ENCODE measurements around the gene CD244.

Gene CD244

DNA sequence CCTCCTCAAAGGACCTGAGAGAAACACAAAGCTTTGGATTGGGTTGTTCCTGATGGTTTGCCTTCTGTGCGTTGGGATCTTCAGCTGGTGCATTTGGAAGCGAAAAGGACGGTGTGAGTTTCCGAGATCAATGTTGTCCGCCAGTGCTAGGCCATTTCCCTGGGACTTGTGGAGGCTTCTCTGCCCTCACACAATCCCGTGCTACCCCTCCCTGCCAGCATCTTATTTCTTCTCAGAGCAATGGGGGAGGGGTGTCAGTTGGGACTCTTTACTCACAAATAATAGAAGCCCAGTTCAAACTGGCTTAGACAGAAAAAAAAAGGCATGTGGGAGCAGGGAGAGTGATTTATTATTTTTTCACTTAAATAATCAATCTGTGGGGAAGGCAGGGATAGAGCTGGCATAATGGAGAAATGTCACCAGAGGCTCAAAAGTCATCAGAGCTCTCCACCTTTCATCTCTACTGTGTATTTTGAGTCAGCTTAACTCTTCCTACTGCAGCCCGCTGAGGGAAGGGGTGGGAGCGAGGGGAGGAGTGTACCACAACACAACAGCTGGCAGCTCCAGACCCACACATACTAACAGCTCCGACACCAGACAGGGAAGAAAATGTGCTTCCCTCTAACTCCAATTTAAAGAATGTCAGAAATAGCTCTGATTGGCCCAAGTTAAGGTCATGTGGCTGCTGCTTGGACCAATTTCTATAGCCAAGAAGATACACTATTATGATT is 44.3 kb downstream of the CD244 start:
- TF ChIP-seq, protein P1, sequence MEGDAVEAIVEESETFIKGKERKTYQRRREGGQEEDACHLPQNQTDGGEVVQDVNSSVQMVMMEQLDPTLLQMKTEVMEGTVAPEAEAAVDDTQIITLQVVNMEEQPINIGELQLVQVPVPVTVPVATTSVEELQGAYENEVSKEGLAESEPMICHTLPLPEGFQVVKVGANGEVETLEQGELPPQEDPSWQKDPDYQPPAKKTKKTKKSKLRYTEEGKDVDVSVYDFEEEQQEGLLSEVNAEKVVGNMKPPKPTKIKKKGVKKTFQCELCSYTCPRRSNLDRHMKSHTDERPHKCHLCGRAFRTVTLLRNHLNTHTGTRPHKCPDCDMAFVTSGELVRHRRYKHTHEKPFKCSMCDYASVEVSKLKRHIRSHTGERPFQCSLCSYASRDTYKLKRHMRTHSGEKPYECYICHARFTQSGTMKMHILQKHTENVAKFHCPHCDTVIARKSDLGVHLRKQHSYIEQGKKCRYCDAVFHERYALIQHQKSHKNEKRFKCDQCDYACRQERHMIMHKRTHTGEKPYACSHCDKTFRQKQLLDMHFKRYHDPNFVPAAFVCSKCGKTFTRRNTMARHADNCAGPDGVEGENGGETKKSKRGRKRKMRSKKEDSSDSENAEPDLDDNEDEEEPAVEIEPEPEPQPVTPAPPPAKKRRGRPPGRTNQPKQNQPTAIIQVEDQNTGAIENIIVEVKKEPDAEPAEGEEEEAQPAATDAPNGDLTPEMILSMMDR (IDR thresholded peaks at IDR 0.05; ENCODE audit: extremely low read depth, missing control alignments) = no peak
- DNase-seq (ENCODE audit: low spot score) = no peak

DNA sequence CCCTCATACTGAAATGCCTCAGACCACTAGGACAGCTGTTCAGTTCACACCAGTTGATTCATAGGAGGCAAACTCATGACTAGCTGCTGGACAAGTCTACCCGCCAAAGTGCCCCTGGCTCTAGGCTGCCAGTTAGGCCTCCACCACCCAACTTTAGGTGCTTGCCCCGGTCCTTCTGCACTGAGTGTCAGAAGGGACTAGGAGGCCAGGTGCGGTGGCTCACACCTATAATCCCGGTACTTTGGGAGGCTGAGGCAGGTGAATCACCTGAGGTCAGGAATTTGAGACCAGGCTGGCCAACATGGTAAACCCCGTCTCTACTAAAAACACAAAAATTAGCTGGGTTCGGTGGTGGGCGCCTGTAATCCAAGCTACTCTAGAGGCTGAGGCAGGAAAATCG is 47.8 kb downstream of the CD244 start:
- no peak for DNase-seq (ENCODE audit: low spot score)
- TF ChIP-seq, protein P1 (IDR thresholded peaks at IDR 0.05; ENCODE audit: extremely low read depth, missing control alignments) = no peak

DNA sequence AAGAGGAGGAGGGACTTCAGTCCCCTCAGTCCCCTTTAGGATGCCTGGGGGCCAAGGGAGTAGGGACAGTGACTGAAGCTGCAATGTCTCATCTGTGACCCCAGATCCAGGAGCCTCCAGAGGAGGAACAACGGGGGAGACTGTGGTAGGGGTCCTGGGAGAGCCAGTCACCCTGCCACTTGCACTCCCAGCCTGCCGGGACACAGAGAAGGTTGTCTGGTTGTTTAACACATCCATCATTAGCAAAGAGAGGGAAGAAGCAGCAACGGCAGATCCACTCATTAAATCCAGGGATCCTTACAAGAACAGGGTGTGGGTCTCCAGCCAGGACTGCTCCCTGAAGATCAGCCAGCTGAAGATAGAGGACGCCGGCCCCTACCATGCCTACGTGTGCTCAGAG is 48.4 kb downstream of the CD244 start:
- no peak for DNase-seq (ENCODE audit: low spot score)

GRCh38 chr1:160813215-160813614 is 49.5 kb downstream of the CD244 start:
- TF ChIP-seq, protein P1 (IDR thresholded peaks at IDR 0.05; ENCODE audit: extremely low read depth, missing control alignments) = no peak
- DNase-seq (ENCODE audit: low spot score) = no peak

More for the DNA sequence above, 48.4 kb downstream of the CD244 start:
- TF ChIP-seq, protein P1 (IDR thresholded peaks at IDR 0.05; ENCODE audit: extremely low read depth, missing control alignments) = no peak

DNA sequence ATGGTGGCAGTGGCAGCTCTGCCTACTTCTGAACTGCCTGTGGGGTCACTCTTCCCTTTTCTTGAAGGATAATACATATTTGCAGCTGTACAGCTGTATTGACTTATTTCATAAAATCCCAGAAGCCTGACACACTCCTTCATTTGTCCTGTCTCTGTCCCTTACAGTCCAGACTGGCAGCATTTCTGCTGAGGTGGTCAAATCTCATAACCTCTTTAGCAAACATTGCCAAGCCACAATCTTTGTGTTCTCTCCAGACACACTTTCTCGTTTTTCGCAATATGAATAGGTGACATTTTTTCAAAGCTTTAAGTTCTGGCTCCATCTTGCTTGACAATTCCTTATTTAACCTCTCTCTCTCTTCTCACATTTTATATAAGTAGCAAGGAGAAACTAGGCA is 51.5 kb downstream of the CD244 start:
- TF ChIP-seq, protein P1 (IDR thresholded peaks at IDR 0.05; ENCODE audit: extremely low read depth, missing control alignments) = no peak
- no peak for DNase-seq (ENCODE audit: low spot score)

GRCh38 chr1:160810486-160810885 is 52.2 kb downstream of the CD244 start:
- no peak for DNase-seq (ENCODE audit: low spot score)
- TF ChIP-seq, protein P1 (IDR thresholded peaks at IDR 0.05; ENCODE audit: extremely low read depth, missing control alignments) = no peak

DNA sequence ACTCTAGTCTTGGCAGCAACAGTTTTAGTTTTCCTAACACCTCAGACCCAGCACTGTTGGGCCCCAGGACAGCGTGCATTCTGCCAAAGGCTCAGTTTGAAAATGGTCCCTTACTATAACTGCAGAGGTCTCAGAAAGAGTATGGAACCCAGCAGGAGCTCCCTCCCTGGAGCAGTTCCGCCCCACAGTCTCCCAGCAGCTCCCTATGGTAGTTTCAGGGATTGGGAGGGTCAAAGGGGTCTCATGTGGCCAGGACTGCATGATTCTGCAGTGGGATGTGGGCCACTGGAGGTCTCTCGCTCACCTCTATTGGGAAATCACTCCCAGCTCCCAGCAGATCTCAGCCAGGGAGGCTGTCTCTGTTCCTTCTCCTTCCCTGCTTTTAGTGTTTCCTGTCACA is 54.4 kb downstream of the CD244 start:
- TF ChIP-seq, protein P1 (IDR thresholded peaks at IDR 0.05; ENCODE audit: extremely low read depth, missing control alignments) = no peak

More for the DNA sequence above, 54.4 kb downstream of the CD244 start:
- no peak for DNase-seq (ENCODE audit: low spot score)
